AG10803 (cell line): ENCODE data around the gene ZNRF4.

ENCODE experiments used
- DNase-seq: peaks from one replicate; pipeline ENCODE4 v3.0.0; 2010; ENCODE audit warnings: low read depth
- H3K4me3 ChIP-seq: 2 replicates; pipeline ENCODE4 v1.5.1; 2011; ENCODE audit warnings: mild to moderate bottlenecking, low read length, control low read depth
- TF ChIP-seq, protein P1 (sequence below): conservative IDR thresholded peaks from 2 replicates; pipeline ENCODE4 v1.5.1; 2011; ENCODE audit warnings: mild to moderate bottlenecking, low read length, control low read depth, inconsistent platforms

ZNRF4 gene

DNA sequence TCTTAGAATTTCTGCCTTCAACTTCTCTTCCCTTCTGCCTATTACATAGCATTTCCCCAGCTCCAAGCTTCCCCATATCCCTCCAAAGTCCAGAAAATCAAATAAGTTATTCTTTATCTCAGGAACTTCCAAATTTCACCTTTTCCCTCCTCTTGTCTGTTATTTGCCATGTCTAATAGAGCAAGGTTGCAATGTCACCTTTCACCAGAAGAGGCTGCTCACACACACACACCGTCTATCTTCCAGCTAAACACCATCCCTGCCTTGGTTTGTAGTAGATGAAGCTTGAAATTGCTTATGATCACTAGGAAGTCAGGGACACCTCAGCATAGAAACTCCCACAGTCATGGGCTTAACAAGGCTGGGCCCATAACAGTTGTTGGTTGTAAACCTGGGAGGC is 48.4 kb downstream of the ZNRF4 start:
- no peak overlapping the region for H3K4me3 ChIP-seq
- no peak for DNase-seq
- TF ChIP-seq, protein P1, sequence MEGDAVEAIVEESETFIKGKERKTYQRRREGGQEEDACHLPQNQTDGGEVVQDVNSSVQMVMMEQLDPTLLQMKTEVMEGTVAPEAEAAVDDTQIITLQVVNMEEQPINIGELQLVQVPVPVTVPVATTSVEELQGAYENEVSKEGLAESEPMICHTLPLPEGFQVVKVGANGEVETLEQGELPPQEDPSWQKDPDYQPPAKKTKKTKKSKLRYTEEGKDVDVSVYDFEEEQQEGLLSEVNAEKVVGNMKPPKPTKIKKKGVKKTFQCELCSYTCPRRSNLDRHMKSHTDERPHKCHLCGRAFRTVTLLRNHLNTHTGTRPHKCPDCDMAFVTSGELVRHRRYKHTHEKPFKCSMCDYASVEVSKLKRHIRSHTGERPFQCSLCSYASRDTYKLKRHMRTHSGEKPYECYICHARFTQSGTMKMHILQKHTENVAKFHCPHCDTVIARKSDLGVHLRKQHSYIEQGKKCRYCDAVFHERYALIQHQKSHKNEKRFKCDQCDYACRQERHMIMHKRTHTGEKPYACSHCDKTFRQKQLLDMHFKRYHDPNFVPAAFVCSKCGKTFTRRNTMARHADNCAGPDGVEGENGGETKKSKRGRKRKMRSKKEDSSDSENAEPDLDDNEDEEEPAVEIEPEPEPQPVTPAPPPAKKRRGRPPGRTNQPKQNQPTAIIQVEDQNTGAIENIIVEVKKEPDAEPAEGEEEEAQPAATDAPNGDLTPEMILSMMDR, result no peak

DNA sequence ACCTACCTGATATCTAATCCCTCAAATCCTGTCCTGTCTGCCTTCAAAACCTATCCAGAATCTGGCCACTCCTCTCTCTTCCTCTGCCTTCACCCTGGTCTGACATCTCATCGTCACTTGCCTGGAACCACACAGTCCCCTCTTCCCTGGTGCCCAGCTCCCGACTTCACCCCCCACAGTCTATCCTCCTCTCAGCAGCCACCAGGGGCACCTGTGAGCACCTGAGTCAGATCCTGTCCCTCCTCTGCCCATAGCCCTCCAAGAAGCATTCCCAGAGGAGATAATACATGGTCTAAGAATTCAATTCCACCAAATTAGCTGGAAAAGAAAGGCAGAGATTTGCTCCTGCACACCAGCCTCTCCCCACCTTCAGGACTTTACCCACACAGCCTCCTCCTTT is 48.9 kb downstream of the ZNRF4 start:
- TF ChIP-seq, protein P1, result no peak
- no peak overlapping the region for H3K4me3 ChIP-seq
- no peak for DNase-seq
